Psoas muscle (tissue), 8 donors: ENCODE measurements around the gene ATN1. TPM values are rescaled to one million over a fixed set of nuclear protein-coding genes. Genes with fewer than 3 reads are reported as not detected.
"Not testable (repeated sequence)": the region's sequence is repeated elsewhere in the genome, so short reads cannot be mapped to it uniquely, and the experiment has no call there.

ENCODE experiments used
- ATAC-seq, 4 donors: fragments of 200-7000 bp; cut with Tn5 transposase; one replicate each; pipeline ENCODE4 v1.9.1; 2020; ENCODE audit warnings: moderate library complexity in 3 of 4, mild to moderate bottlenecking in 2 of 4
- DNase-seq, 2 donors: peaks; one replicate each; pipeline ENCODE4 v3.0.0-alpha.2; 2020
- H3K27ac ChIP-seq: fragments of 200-600 bp; one replicate; pipeline ENCODE4 v1.8.0; 2022
- H3K27me3 ChIP-seq, 3 donors: fragments of 200-600 bp in 1 of 3; one replicate each; pipeline versions ENCODE4 v1.6.1 to v1.8.0; 2013 to 2022; ENCODE audit warnings: low read length in 2 of 3, mild to moderate bottlenecking in 2 of 3, moderate library complexity in 1 of 3; ENCODE audit not compliant: insufficient read depth in 3 of 3
- H3K36me3 ChIP-seq, 2 donors: fragments of 200-600 bp in 1 of 2; one replicate each; pipeline versions ENCODE4 v1.6.1 to v1.8.0; 2013 to 2022; ENCODE audit warnings: low read depth in 1 of 2, mild to moderate bottlenecking in 1 of 2, moderate library complexity in 1 of 2; ENCODE audit not compliant: insufficient read depth in 1 of 2
- H3K4me1 ChIP-seq: fragments of 200-600 bp; one replicate; pipeline ENCODE4 v1.8.0; 2022
- H3K4me3 ChIP-seq: fragments of 200-600 bp; one replicate; pipeline ENCODE4 v1.8.0; 2022; ENCODE audit warnings: mild to moderate bottlenecking
- H3K9me3 ChIP-seq: fragments of 200-600 bp; one replicate; pipeline ENCODE4 v1.8.0; 2022
- CTCF ChIP-seq: fragments of 200-600 bp; IDR thresholded peaks from one replicate; pipeline ENCODE4 v1.8.0; 2022; ENCODE audit warnings: antibody characterized with exemption
- WGBS, 3 donors: extraction: QIAGEN DNeasy Blood & Tissue Kit; methylation state at CpG; one replicate each; pipeline versions ENCODE4 v1.1.6 to v1.1.7; 2013; 5-methylcytosine and 5-hydroxymethylcytosine counted together
- intact Hi-C, 2 donors: fragments of 100-400 bp; cut with DNase I; formaldehyde crosslinking; loops; one replicate each; pipeline versions ENCODE4 v1.11.0 to v1.14.2; 2022
- long read RNA-seq, 2 donors: library from polyadenylated mRNA; unstranded; transcript quantifications; one replicate each; pipeline ENCODE4 v2.0.0, GENCODE V29; 2021
- polyA plus RNA-seq, 3 donors: library from polyadenylated mRNA; stranded (reverse); fragments of 200-250 nt; gene quantifications; one replicate each; pipeline ENCODE4 v1.2.3, GENCODE V29; 2013
- total RNA-seq, 4 donors: library from RNA; stranded (reverse); fragmentation: NEBNext Ultra II Directional in 2 of 4; extraction: Animal tissue kit (Norgen Biotek cat#: 25700) in 2 of 4; gene quantifications; one replicate each; pipeline versions ENCODE4 v1.2.1 to v1.2.4, GENCODE V29; 2021 to 2023
- donor health status: healthy with polysubstance abuse.
- donor health status: DM: no; HTN: no; CAD: no; lungs with moderate emphysema.
- donor health status: Bipolar disorder and iron deficiency.
- donor health status: healthy.
- donor health status: DM: yes; HTN: yes; CAD: no.
- donor health status: DM: no; HTN: no; CAD: no.
- donor health status: DM: no; HTN: no; CAD: no.
- donor health status: DM: yes; HTN: yes; CAD: no.

ATN1 gene, protein sequence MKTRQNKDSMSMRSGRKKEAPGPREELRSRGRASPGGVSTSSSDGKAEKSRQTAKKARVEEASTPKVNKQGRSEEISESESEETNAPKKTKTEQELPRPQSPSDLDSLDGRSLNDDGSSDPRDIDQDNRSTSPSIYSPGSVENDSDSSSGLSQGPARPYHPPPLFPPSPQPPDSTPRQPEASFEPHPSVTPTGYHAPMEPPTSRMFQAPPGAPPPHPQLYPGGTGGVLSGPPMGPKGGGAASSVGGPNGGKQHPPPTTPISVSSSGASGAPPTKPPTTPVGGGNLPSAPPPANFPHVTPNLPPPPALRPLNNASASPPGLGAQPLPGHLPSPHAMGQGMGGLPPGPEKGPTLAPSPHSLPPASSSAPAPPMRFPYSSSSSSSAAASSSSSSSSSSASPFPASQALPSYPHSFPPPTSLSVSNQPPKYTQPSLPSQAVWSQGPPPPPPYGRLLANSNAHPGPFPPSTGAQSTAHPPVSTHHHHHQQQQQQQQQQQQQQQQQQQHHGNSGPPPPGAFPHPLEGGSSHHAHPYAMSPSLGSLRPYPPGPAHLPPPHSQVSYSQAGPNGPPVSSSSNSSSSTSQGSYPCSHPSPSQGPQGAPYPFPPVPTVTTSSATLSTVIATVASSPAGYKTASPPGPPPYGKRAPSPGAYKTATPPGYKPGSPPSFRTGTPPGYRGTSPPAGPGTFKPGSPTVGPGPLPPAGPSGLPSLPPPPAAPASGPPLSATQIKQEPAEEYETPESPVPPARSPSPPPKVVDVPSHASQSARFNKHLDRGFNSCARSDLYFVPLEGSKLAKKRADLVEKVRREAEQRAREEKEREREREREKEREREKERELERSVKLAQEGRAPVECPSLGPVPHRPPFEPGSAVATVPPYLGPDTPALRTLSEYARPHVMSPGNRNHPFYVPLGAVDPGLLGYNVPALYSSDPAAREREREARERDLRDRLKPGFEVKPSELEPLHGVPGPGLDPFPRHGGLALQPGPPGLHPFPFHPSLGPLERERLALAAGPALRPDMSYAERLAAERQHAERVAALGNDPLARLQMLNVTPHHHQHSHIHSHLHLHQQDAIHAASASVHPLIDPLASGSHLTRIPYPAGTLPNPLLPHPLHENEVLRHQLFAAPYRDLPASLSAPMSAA (N-terminal part only)
- total RNA-seq (10 to 100 TPM; 43.3 to 55.8 (median 50.9) TPM), polyA plus RNA-seq (10 to 100 TPM; 24.9 to 46.0 (median 33.7) TPM)
- long read RNA-seq, donor 1, partial matches to known transcripts = 2 of 6 reads
- long read RNA-seq, donor 1, other reads (novel, unspliced or antisense) = 4 of 6 reads
- long read RNA-seq, donor 2, partial matches to known transcripts = 20 of 23 reads
- long read RNA-seq, donor 2, other reads (novel, unspliced or antisense) = 3 of 23 reads

DNA sequence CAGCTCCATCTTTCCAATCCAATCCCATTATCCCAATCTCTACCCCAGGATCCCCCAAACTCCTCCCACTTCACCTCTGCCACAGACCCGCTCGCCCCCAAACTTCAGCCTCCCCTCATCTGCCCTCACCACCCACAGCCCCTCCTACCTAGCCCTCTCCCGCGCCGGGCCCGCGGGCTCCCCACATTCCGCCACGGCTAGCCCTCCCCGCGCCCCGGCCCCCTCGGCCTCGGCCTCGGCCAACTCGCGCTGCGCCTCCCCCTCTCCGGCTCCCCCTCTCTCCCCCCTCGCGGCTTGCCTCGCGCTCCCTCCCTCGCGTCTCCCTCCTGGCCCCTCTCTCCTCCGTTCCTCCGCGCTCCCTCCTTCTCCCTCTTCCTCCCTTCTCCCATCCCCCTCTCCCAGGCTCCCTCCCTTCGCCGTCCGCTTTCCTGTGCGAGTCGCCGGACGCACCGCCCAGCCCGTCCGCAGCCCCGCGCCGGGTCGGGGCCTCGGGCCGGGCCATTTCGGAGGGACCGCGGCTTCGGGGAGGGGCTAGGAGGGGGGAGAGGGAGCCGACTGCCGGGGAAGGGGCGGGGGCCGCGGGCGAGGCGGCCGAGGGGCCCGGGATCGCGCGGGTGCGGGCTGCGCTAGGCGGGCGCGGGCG is at the start of gene ATN1:
ATN1 (plus strand) TSS at position 581 of the 643 bp plus-strand sequence. CDS start 6,043 bp downstream, outside the sequence.
- Histone ChIP-seq H3K27me3 (no peaks in the 10 kb centered on the region), H3K4me3 (peak within 1 kb of the TSS; percentile 85), H3K4me1 (peaks cover 41% of the 10 kb centered on the region), H3K27ac (peak within 1 kb of the TSS; percentile 84), H3K9me3 (no peaks in the 10 kb centered on the region), H3K36me3 (no peaks in the 10 kb centered on the region)
- TF ChIP-seq CTCF = no peak
- DNase-seq (peak; percentile 84 to 92), ATAC-seq (peak; percentile 60 to 69 (median 65))
- 1 to 3% (median 1%) methylated on average over 32 to 66 of the region's 66 CpGs for WGBS, 3 donors
- intact Hi-C loops = no loop called here

DNA sequence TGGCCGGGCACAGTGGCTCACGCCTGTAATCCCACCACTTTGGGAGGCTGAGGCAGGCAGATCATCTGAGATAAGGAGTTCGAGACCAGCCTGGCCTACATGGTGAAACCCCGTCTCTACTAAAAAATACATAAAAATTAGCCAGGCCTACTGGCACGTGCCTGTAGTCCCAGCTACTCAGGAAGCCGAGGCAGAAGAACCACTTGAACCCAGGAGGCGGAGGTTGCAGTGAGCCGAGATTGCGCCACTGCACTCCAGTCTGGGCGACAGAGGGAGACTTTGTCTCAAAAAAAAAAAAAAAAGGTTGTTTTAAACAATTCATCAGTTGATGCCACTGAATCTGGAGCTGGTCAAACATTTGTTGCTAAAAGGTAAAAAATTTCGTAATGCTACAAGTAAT is 47.9 kb upstream of the ATN1 start:
- DNase-seq, H3K27me3 ChIP-seq, H3K9me3 ChIP-seq, H3K4me3 ChIP-seq, intact Hi-C loops, ATAC-seq, H3K4me1 ChIP-seq, H3K27ac ChIP-seq: not testable (repeated sequence)
- peaks cover 0 to 22% of the 10 kb centered on the region in 2 donors for H3K36me3 ChIP-seq
- WGBS, 3 donors = 90 to 94% (median 91%) methylated on average over 11 of the region's 11 CpGs

GRCh38 chr12:6883252-6883651 is 44.5 kb upstream of the ATN1 start:
- Histone ChIP-seq H3K36me3 (peaks cover 0 to 20% of the 10 kb centered on the region in 2 donors), H3K27ac (no peak overlapping the region), H3K4me1 (no peaks in the 10 kb centered on the region), H3K4me3 (no peak overlapping the region), H3K9me3 (no peaks in the 10 kb centered on the region), H3K27me3 (no peaks in the 10 kb centered on the region)
- ATAC-seq (no peak), DNase-seq (no peak)
- no peak for TF ChIP-seq CTCF
- WGBS, 3 donors = 92 to 96% (median 95%) methylated on average over 5 of the region's 5 CpGs
- intact Hi-C loops = no loop called here

DNA sequence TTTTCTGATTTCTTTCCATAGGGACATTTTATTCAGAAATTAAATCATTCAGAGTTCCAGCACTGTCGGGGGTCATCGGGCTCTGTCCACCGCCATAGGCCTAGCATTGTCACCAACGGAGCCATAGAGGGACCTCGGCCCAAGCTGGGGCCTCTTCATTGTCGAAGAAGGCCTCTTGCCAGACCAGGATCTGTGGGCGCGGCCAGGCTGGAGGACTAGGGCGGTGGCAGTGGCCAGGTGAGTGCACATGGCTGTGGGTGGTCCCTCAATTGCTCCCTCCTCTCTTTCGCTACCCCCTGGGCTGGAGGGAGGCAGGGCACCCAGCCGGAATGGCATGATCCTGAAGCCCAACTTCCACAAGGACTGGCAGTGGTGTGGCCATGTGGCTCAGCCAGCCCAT is 44.1 kb upstream of the ATN1 start:
- no peak for ATAC-seq
- 94 to 95% (median 95%) methylated on average over 11 of the region's 11 CpGs for WGBS, 3 donors

More for the DNA sequence above, 44.1 kb upstream of the ATN1 start:
- Histone ChIP-seq H3K4me3 (no peak overlapping the region), H3K4me1 (no peaks in the 10 kb centered on the region), H3K36me3 (peaks cover 0 to 20% of the 10 kb centered on the region in 2 donors), H3K9me3 (no peaks in the 10 kb centered on the region), H3K27me3 (no peaks in the 10 kb centered on the region), H3K27ac (no peak overlapping the region)
- DNase-seq = no peak
- no peak for TF ChIP-seq CTCF
- intact Hi-C loops = no loop called here
